Measurements from ENCODE around the gene ERICH2. TPM values are rescaled to one million over a fixed set of nuclear protein-coding genes. Genes with fewer than 3 reads are reported as not detected.
A peak's percentile ranks its signal among the peaks of the same experiment; 100 is the strongest.

Gene ERICH2
- polyA plus RNA-seq, 1 experiment = not detected

DNA sequence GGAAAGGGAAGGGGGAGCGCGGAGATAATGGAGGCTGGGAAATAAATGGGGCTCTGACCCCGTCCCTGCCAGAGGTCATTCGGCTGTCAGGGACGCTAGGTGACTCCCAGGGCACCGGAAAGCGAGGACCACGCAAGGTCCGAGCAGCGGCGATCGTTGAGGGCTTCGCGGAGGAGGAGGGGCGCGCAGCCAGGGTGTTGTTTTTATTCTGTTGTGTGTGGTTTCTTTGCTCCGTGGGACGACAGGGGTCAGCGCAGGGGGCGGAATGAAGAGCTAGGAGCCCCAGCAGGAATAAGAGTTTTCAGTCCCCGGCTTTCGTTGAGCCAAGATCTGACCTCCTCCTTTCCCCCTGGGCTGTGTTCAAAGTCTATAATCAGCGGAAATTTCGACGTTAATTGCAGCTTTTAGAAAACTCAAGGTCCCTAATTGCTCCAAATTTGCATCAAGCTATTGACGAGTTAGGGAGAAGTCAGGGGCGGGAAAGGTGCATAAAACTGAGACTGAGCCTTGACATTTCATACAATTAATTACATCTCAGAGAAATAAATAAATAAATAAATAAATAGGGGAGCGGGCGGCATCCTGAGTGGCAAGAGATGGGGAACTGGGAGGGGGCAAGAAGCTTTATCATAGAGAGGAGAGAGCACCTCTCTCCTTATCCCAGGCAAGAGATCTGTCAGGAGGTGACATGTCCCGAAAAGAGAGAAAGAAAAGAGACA is 48.7 kb downstream of the ERICH2 start:
- no peaks in the 10 kb centered on the region for H3K36me3 ChIP-seq (ENCODE audit: control insufficient read depth, insufficient read depth, low read length)
- ChIA-PET CTCF (interaction anchor here (0.5 to 1.6 kb wide), 3 partner anchors 56 to 448 kb away, joined by 3 to 4 read pairs (median 3); no protein-coding TSS in a partner anchor), POLR2A (no interaction called here)
- H3K4me3 ChIP-seq (ENCODE audit: low read depth, low read length) = peak overlapping the region; percentile 46; the same call in 1 of the 2 replicates
- peaks cover 67% of the 10 kb centered on the region for H3K27me3 ChIP-seq (ENCODE audit: control insufficient read depth, insufficient read depth, low read length)
- TF ChIP-seq, protein P1, sequence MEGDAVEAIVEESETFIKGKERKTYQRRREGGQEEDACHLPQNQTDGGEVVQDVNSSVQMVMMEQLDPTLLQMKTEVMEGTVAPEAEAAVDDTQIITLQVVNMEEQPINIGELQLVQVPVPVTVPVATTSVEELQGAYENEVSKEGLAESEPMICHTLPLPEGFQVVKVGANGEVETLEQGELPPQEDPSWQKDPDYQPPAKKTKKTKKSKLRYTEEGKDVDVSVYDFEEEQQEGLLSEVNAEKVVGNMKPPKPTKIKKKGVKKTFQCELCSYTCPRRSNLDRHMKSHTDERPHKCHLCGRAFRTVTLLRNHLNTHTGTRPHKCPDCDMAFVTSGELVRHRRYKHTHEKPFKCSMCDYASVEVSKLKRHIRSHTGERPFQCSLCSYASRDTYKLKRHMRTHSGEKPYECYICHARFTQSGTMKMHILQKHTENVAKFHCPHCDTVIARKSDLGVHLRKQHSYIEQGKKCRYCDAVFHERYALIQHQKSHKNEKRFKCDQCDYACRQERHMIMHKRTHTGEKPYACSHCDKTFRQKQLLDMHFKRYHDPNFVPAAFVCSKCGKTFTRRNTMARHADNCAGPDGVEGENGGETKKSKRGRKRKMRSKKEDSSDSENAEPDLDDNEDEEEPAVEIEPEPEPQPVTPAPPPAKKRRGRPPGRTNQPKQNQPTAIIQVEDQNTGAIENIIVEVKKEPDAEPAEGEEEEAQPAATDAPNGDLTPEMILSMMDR (IDR thresholded peaks at IDR 0.05; ENCODE audit: insufficient read depth, low read depth, low read length) = no peak
- no peak for DNase-seq (ENCODE audit: low read depth)

DNA sequence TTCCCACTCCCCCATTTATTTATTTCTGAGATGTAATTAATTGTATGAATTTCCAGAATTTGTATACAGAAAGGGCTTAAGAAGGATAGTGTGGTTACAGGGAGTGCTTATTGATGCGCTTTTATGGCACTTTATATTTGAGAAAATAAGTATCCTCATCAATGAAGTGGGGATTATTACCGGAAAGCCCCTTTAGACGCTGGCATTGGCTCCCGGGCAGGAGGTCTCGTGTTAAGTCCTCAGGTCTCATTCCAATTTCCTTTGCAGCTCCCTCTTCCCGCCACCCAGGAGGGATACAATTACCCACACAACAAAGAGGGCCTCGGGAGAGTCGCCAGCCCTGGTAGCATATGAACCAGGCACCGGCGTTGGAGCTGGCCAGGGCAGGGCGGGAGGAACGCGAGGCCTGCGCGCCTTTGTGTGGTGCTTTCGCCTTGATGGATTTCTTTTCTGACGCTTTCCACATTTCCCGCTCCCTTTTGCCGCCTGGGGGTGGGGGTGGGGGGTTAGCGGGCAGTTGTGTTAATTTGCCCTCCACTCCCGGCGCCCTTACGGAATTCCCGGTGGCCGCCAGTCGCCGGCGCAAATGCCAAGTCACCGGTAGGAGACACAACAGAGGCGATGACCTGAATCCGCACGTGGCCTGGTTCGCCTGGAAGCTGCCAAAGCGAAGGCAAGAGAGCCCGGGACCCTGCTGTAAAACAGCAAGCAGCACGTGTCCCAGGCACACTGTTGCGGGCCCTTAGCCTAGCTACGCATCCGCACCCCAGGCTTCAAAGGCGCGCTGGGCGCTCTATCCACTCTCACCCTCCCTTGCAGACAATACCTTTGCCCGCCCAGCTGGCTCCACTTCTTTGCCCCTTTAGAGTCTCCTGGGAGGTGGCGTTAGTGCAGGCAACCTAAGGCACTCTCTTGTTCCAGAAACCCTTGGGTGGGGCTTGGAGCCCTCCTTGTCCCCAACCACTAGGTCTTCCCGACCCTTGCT is 49.8 kb downstream of the ERICH2 start:
- peaks cover 67% of the 10 kb centered on the region for H3K27me3 ChIP-seq (ENCODE audit: control insufficient read depth, insufficient read depth, low read length)
- no peaks in the 10 kb centered on the region for H3K36me3 ChIP-seq (ENCODE audit: control insufficient read depth, insufficient read depth, low read length)
- ChIA-PET POLR2A (no interaction called here), CTCF (interaction anchor here (1.2 to 1.6 kb wide), 3 partner anchors 53 to 411 kb away, joined by 3 to 4 read pairs (median 3); no protein-coding TSS in a partner anchor)
- TF ChIP-seq, protein P1 (IDR thresholded peaks at IDR 0.05; ENCODE audit: insufficient read depth, low read depth, low read length) = no peak
- H3K4me3 ChIP-seq (ENCODE audit: low read depth, low read length) = no peak overlapping the region
- DNase-seq (ENCODE audit: low read depth) = no peak

DNA sequence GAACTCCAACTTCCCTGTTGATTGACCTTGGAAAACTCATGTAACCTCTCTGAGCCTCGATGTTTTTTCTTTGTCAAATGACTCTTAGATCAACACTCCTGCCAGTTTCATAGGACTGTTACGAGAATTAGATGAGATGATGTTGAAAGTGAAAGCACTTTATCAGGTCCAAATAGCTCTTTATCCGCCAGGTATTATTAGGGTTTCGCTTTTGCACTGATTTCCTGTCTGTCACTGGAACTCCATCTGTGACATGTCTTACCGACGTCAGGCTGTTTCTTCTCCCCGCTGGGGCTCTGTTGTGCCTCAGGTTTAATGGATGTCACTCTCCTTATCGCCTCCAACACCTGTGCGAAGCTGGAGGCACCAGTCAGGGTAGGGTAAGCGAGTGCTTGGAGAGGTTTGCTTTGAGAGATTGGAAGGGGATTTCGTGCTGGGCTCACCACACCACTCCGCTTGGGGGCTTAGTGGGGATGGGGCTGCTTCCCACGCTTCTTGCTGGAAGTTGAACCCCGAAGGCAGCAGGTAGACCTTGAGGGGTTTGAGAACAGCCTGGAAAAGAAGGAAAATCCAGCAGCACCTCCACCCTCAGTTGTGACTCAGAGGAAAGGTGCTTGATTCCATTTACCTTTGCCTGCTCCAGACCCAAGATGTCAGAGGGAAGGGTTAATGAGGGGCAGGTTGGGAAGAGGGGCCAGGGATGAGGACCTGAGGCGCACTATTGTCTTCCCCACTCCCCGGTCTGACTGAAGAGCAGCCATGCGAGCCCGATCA is 50.8 kb downstream of the ERICH2 start:
- TF ChIP-seq, protein P1 (IDR thresholded peaks at IDR 0.05; ENCODE audit: insufficient read depth, low read depth, low read length) = no peak
- no peak for DNase-seq (ENCODE audit: low read depth)
- Histone ChIP-seq H3K27me3 (ENCODE audit: control insufficient read depth, insufficient read depth, low read length) (peaks cover 62% of the 10 kb centered on the region), H3K36me3 (ENCODE audit: control insufficient read depth, insufficient read depth, low read length) (no peaks in the 10 kb centered on the region), H3K4me3 (ENCODE audit: low read depth, low read length) (no peak overlapping the region)
- POLR2A ChIA-PET = no interaction called here
- CTCF ChIA-PET = interaction anchor here (0.9 to 1.6 kb wide), 3 partner anchors 36 to 459 kb away, joined by 3 to 4 read pairs (median 3); no protein-coding TSS in a partner anchor

DNA sequence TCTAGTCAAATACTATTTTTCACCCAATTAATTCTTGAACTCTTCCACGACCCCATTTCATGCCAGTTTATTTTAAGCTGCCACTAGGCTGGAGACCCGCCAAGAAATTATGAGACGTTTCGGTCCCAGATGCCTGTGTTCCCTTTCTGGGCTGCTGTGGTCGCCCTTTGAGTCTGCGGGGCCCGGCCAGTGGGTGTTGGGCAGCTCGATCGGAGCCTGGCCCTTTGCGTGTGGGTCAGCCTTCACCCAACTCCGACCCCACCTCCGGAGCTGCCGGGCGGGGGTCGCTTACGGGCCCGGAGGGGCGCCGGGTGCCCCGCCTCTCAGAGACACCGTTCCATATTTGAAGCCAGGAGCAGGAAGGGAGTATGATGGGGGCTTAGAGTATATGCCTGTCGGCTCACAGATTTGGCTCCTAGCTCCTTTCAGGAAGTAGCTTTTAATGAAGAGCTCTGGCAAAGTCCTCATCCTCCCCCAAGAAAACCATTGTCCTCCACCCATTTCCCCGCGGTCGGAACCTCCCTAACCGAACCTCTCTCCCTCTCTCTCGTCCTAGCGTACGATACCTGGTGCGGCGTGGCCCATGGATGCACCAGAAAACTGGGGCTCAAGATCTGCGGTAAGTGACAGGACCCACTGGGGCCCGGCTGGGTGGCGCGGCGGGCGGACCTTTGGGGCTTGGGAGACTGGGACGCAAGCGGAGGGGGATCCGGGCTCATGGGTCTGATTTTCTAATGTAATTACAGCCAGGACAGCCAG is 51.5 kb downstream of the ERICH2 start:
- TF ChIP-seq, protein P1 (IDR thresholded peaks at IDR 0.05; ENCODE audit: insufficient read depth, low read depth, low read length) = no peak
- Histone ChIP-seq H3K27me3 (ENCODE audit: control insufficient read depth, insufficient read depth, low read length) (peaks cover 59% of the 10 kb centered on the region), H3K36me3 (ENCODE audit: control insufficient read depth, insufficient read depth, low read length) (no peaks in the 10 kb centered on the region), H3K4me3 (ENCODE audit: low read depth, low read length) (no peak overlapping the region)
- CTCF ChIA-PET = interaction anchor here (0.9 to 1.4 kb wide), 4 partner anchors 8 to 460 kb away, joined by 3 to 4 read pairs (median 3); no protein-coding TSS in a partner anchor
- DNase-seq (ENCODE audit: low read depth) = no peak
- POLR2A ChIA-PET = no interaction called here

Measured in BJ (cell line).